Activated naive CD8-positive, alpha-beta T cell treated with anti-CD3 and anti-CD28 coated beads for 36 hours (primary cell): ENCODE data around the gene PRDM16. TPM values are rescaled to one million over a fixed set of nuclear protein-coding genes. Genes with fewer than 3 reads are reported as not detected.
"Not testable (repeated sequence)": the region's sequence is repeated elsewhere in the genome, so short reads cannot be mapped to it uniquely, and the experiment has no call there.

Experiments used
- DNase-seq: peaks from one replicate; pipeline ENCODE4 v3.0.0; 2021
- H3K27ac Mint-ChIP-seq: one replicate; pipeline ENCODE4 v1.8.0; 2022; ENCODE audit warnings: mild to moderate bottlenecking, moderate library complexity, mixed read lengths
- H3K27me3 Mint-ChIP-seq: one replicate; pipeline ENCODE4 v1.8.0; 2022; ENCODE audit warnings: mild to moderate bottlenecking, mixed read lengths
- H3K36me3 Mint-ChIP-seq: one replicate; pipeline ENCODE4 v1.8.0; 2021; ENCODE audit warnings: mild to moderate bottlenecking, mixed read lengths
- H3K4me1 Mint-ChIP-seq: one replicate; pipeline ENCODE4 v1.8.0; 2021; ENCODE audit warnings: mixed read lengths
- H3K4me3 Mint-ChIP-seq: one replicate; pipeline ENCODE4 v1.8.0; 2022; ENCODE audit warnings: mild to moderate bottlenecking, moderate library complexity, mixed read lengths
- H3K9me3 Mint-ChIP-seq: one replicate; pipeline ENCODE4 v1.8.0; 2022; ENCODE audit warnings: mixed read lengths
- total RNA-seq, 2 experiments: library from RNA; stranded (reverse); gene quantifications; one replicate each; pipeline ENCODE4 v1.2.3, GENCODE V29; 2021

The PRDM16 gene
- total RNA-seq, 2 experiments from 2014 or later: 0.06 to 0.12 TPM

GRCh38 chr1:3162322-3162882 is 93.4 kb downstream of the PRDM16 start:
- H3K27ac Mint-ChIP-seq: no peak overlapping the region
- no peaks in the 10 kb centered on the region for H3K9me3 Mint-ChIP-seq
- H3K27me3 Mint-ChIP-seq: peaks cover 15% of the 10 kb centered on the region
- no peaks in the 10 kb centered on the region for H3K36me3 Mint-ChIP-seq
- DNase-seq: no peak
- H3K4me1 Mint-ChIP-seq: peaks cover 8% of the 10 kb centered on the region
- no peak overlapping the region for H3K4me3 Mint-ChIP-seq

DNA sequence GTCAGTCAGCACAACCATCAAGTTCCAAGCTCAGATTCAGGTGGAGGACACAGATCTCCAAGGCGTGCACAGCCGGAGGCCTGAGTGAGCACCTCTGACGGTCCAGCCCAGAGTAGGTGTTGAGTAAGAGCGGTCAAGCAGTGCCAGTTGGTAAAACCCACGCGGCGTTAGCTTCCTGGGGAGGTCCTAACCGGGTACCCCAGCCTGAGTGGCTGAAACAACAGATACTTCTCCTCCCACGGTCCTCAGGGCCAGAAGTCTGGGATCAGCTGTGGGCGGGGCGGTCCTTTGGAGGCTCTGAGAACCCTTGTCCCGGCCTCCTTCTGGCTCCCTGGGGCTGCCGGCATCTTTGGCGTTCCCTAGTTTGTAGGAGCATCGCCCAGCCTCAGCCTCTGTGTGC is 94.4 kb downstream of the PRDM16 start:
- H3K4me3 Mint-ChIP-seq: no peak overlapping the region
- H3K36me3 Mint-ChIP-seq: no peaks in the 10 kb centered on the region
- no peak for DNase-seq
- no peak overlapping the region for H3K27ac Mint-ChIP-seq
- H3K27me3 Mint-ChIP-seq: peaks cover 9% of the 10 kb centered on the region
- peaks cover 8% of the 10 kb centered on the region for H3K4me1 Mint-ChIP-seq
- no peaks in the 10 kb centered on the region for H3K9me3 Mint-ChIP-seq

- peaks cover 8% of the 10 kb centered on the region for H3K4me1 Mint-ChIP-seq
- peaks cover 6% of the 10 kb centered on the region for H3K27me3 Mint-ChIP-seq
- no peaks in the 10 kb centered on the region for H3K9me3 Mint-ChIP-seq
- H3K27ac Mint-ChIP-seq: no peak overlapping the region
- no peaks in the 10 kb centered on the region for H3K36me3 Mint-ChIP-seq
- no peak for DNase-seq
- H3K4me3 Mint-ChIP-seq: no peak overlapping the region
Observed at GRCh38 chr1:3164671-3165070, 95.7 kb downstream of the PRDM16 start.

DNA sequence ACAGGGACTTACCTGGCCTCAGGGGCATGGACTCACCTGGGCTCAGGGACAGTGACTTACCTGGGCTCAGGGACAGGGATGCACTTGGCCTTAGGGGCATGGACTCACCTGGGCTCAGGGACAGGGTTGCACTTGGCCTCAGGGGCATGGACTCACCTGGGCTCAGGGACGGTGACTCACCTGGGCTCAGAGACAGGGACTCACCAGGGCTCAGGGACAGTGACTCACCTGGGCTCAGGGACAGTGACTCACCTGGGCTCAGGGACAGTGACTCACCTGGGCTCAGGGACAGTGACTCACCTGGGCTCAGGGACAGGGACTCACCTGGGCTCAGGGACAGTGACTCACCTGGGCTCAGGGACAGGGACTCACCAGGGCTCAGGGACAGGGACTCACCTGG is 96.2 kb downstream of the PRDM16 start:
- not testable (repeated sequence) for H3K9me3 Mint-ChIP-seq, H3K4me1 Mint-ChIP-seq, H3K4me3 Mint-ChIP-seq, DNase-seq, H3K36me3 Mint-ChIP-seq, H3K27me3 Mint-ChIP-seq, H3K27ac Mint-ChIP-seq

DNA sequence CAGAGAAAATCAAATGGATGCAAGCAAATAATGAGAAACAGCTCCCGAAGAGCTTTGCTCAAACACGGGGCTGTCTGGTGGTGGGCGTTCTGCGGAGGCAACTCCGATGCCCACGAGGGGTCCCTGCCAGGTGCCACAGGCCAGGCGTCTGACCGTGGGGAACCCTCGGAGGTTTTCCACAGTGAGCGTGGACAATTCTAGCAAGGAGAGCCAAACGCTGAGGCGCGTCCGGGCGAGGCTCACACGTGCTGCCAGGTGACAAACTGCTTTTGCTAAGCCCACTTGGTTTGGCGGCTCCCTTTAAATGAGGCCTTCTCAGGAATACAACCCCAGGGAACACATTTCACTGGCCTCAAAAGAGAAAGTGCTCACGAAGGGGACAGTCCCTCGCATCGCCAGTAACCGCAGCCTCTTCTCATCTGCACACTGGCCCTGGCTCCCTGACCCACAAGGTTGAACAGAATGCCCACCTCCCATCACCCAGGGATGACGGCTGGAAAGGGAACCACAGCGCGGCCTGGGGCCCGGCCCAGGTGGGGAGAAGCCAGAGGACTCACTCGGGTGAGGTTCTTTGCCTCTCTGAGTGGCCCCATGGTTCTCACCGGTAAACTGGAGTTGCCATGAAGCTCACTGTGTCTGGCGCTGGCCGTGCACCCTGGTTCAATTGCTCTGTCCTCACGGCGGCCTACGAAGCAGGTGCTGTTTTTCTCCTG is 97.4 kb downstream of the PRDM16 start:
- DNase-seq: no peak
- H3K4me3 Mint-ChIP-seq: no peak overlapping the region
- peaks cover 13% of the 10 kb centered on the region for H3K27me3 Mint-ChIP-seq
- H3K9me3 Mint-ChIP-seq: no peaks in the 10 kb centered on the region
- no peaks in the 10 kb centered on the region for H3K36me3 Mint-ChIP-seq
- H3K27ac Mint-ChIP-seq: no peak overlapping the region
- H3K4me1 Mint-ChIP-seq: peaks cover 2% of the 10 kb centered on the region

DNA sequence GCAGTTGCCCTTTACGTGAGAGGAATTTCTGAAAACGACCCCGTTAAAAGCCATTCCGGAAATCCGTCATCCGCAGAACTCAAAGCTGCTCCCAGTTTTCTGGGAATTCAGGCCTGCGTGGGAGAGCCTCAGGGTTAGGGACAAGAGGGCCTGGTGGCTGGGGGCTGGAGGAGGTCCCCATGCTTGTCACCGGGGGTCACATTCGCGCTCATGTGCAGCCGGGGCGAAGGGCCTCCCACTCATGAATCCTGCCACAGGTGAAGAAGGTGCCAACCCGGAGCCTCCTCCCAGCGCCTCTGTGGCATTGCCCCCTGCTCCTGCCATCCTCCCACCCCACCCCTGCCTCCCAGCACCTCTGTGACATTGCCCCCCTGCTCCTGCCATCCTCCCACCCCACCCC is 98.3 kb downstream of the PRDM16 start:
- no peak overlapping the region for H3K27ac Mint-ChIP-seq
- no peak overlapping the region for H3K4me3 Mint-ChIP-seq
- H3K27me3 Mint-ChIP-seq: peaks cover 15% of the 10 kb centered on the region
- no peaks in the 10 kb centered on the region for H3K9me3 Mint-ChIP-seq
- H3K36me3 Mint-ChIP-seq: no peaks in the 10 kb centered on the region
- DNase-seq: no peak
- peaks cover 2% of the 10 kb centered on the region for H3K4me1 Mint-ChIP-seq

- DNase-seq: no peak
- H3K36me3 Mint-ChIP-seq: no peaks in the 10 kb centered on the region
- peaks cover 2% of the 10 kb centered on the region for H3K4me1 Mint-ChIP-seq
- H3K4me3 Mint-ChIP-seq: no peak overlapping the region
- H3K9me3 Mint-ChIP-seq: no peaks in the 10 kb centered on the region
- peaks cover 22% of the 10 kb centered on the region for H3K27me3 Mint-ChIP-seq
- H3K27ac Mint-ChIP-seq: no peak overlapping the region
Observed at GRCh38 chr1:3168678-3169077, 99.7 kb downstream of the PRDM16 start.

GRCh38 chr1:3169665-3170356 is 100.8 kb downstream of the PRDM16 start:
- H3K27ac Mint-ChIP-seq: no peak overlapping the region
- no peaks in the 10 kb centered on the region for H3K9me3 Mint-ChIP-seq
- H3K36me3 Mint-ChIP-seq: no peaks in the 10 kb centered on the region
- H3K27me3 Mint-ChIP-seq: peaks cover 33% of the 10 kb centered on the region
- DNase-seq: no peak
- H3K4me1 Mint-ChIP-seq: peaks cover 2% of the 10 kb centered on the region
- no peak overlapping the region for H3K4me3 Mint-ChIP-seq

DNA sequence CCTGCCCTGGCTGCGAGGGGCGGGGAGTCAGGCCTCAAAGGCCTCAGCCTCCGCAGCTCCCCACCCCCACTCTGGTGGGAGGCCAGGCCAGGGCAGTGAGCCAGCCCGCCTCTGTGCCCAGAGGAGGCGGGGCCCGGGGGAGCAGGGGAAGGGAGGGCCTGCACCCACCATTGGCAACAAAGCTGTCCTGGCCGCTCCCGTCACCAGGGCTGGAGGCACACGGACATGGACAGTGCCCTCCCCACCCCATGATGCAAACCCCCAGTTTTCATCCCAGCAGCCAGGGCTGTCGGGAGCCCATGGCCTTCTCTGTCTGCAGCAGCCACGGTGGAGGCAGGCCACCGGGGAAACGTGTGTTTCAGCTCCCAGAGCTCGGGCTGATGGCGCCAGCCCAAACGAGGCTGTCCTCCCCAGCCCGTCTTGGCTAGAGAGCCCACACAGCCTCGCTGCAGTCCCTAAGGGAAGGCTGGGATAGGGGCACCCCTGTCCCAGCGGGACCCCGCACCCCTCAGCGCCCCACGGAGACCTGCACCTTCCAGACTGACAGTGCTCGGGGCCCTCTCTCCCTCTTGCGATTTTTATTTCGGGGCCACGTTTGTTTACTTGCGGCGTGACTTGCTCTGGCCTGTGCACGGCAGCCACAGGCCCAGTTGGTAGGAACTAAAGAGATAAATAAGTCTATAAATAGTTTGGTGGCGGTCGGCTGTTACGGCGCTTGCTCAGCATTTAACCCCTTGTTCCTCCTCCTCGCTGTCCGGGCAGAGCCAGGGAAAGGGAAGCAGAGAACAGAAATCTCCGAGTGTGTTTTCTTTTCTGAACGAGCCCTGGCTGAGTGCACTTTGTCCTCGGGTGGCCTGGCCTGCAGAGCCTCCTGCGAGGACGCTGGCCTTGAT is 101.8 kb downstream of the PRDM16 start:
- Mint-ChIP-seq H3K27ac (no peak overlapping the region), H3K36me3 (no peaks in the 10 kb centered on the region), H3K27me3 (peaks cover 37% of the 10 kb centered on the region), H3K4me1 (peaks cover 2% of the 10 kb centered on the region), H3K4me3 (no peak overlapping the region), H3K9me3 (no peaks in the 10 kb centered on the region)
- no peak for DNase-seq

DNA sequence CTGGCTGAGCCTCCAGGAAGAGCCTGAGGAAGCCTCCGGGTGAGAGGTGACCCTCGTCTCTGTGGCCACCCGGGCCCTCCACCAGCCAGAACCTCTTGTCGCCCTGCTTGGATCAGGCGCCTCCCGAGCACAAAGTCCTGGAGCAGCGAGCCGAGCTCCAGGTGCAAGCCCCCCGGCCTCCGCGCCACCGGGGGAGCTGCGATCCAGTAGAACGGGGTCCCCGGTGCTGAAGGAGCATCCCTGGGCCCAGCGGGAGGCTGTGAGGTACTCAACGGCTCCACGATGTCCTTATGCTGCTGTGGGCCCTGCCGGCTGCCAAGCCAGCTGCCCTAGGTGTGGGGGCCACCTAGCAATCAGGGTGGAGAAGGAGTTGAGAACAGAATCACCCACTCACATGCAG is 102.8 kb downstream of the PRDM16 start:
- H3K27ac Mint-ChIP-seq: no peak overlapping the region
- H3K4me1 Mint-ChIP-seq: peaks cover 2% of the 10 kb centered on the region
- no peak for DNase-seq
- no peaks in the 10 kb centered on the region for H3K9me3 Mint-ChIP-seq
- H3K36me3 Mint-ChIP-seq: no peaks in the 10 kb centered on the region
- H3K4me3 Mint-ChIP-seq: no peak overlapping the region
- peaks cover 37% of the 10 kb centered on the region for H3K27me3 Mint-ChIP-seq

GRCh38 chr1:3172431-3173380 is 103.7 kb downstream of the PRDM16 start:
- Mint-ChIP-seq H3K27ac (no peak overlapping the region), H3K9me3 (no peaks in the 10 kb centered on the region), H3K4me1 (peaks cover 2% of the 10 kb centered on the region), H3K4me3 (no peak overlapping the region), H3K27me3 (peaks cover 37% of the 10 kb centered on the region), H3K36me3 (no peaks in the 10 kb centered on the region)
- DNase-seq: no peak

- H3K4me1 Mint-ChIP-seq: peaks cover 2% of the 10 kb centered on the region
- no peak overlapping the region for H3K27ac Mint-ChIP-seq
- no peaks in the 10 kb centered on the region for H3K36me3 Mint-ChIP-seq
- no peak for DNase-seq
- H3K27me3 Mint-ChIP-seq: peaks cover 37% of the 10 kb centered on the region
- no peak overlapping the region for H3K4me3 Mint-ChIP-seq
- no peaks in the 10 kb centered on the region for H3K9me3 Mint-ChIP-seq
Observed at GRCh38 chr1:3173381-3173980, 104.5 kb downstream of the PRDM16 start.

DNA sequence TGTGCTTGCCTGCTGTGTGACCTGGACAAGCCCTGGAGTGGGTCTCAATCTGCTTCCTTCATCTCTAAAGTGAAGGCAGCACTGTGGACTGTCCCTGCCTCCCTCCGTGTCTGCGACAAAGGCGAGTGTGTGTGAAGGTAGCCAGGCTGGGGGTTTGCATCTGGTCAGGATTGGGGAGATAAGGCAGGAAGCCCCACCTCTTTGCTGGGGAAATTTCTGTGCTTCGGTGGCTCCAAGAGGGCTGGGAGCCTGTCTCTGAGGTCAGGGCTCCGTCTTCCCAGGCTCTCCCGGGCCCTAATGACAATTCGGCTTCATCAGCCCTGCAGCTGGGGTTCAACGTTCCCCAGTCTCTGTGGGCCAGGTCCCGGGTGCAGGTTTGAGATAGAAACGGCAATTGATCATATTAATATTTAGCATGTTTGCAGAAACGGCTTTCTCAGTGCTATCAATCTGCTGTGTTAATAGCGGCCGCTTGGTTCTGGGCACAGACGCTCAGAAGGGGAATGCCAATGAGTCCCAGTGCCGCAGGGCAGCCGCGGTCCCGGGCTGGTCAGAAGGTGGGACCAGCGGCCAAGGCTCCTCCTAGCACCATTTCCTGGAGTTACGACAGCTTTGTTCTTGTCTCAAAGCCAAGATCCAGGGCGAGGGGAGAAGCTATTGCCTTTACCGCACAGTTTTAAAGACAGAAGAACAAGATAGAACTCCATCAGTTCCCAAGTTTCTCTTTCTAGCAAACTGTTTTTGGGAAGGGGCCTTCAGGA is 105.7 kb downstream of the PRDM16 start:
- DNase-seq: no peak
- H3K27ac Mint-ChIP-seq: no peak overlapping the region
- H3K9me3 Mint-ChIP-seq: no peaks in the 10 kb centered on the region
- peaks cover 37% of the 10 kb centered on the region for H3K27me3 Mint-ChIP-seq
- H3K4me3 Mint-ChIP-seq: no peak overlapping the region
- H3K4me1 Mint-ChIP-seq: peaks cover 2% of the 10 kb centered on the region
- H3K36me3 Mint-ChIP-seq: no peaks in the 10 kb centered on the region
